ENCODE results near the gene CCDC8. TPM values are rescaled to one million over a fixed set of nuclear protein-coding genes. Genes with fewer than 3 reads are reported as not detected.

Gene CCDC8
- total and polyA plus RNA-seq, 10 donors: 0.46 to 4.4 (median 2.5) TPM

- TF ChIP-seq POLR2A (IDR thresholded peaks at IDR 0.05): no peak
- TF ChIP-seq CTCF (IDR thresholded peaks at IDR 0.05 in 8 of 11, conservative IDR thresholded peaks at IDR 0.05 in 3 of 11): no peak
- TF ChIP-seq POLR2AphosphoS5 (IDR thresholded peaks at IDR 0.05): no peak
- peak overlapping the region in 3 of 8 donors; percentile 28 to 61 (median 45) for H3K4me3 ChIP-seq
- WGBS, 5 donors: 75 to 81% (median 81%) methylated on average over 10 to 13 of the region's 13 CpGs
- no peak for DNase-seq
- H3K9me3 ChIP-seq: no peaks in the 10 kb centered on the region
- no peaks in the 10 kb centered on the region for H3K36me3 ChIP-seq
- intact Hi-C loops (cut with DNase I; ENCODE audit: low total_unique reads): no loop called here
- peaks cover 0 to 98% (median 36%) of the 10 kb centered on the region in 7 donors for H3K27me3 ChIP-seq (replicated peaks in 1 of 7)
- H3K4me1 ChIP-seq: peaks cover 3 to 44% (median 20%) of the 10 kb centered on the region in 6 donors
- H3K27ac ChIP-seq: no peak overlapping the region
These were observed 2.1 kb downstream of the CCDC8 start for GRCh38 chr19:46411088-46411924.

DNA sequence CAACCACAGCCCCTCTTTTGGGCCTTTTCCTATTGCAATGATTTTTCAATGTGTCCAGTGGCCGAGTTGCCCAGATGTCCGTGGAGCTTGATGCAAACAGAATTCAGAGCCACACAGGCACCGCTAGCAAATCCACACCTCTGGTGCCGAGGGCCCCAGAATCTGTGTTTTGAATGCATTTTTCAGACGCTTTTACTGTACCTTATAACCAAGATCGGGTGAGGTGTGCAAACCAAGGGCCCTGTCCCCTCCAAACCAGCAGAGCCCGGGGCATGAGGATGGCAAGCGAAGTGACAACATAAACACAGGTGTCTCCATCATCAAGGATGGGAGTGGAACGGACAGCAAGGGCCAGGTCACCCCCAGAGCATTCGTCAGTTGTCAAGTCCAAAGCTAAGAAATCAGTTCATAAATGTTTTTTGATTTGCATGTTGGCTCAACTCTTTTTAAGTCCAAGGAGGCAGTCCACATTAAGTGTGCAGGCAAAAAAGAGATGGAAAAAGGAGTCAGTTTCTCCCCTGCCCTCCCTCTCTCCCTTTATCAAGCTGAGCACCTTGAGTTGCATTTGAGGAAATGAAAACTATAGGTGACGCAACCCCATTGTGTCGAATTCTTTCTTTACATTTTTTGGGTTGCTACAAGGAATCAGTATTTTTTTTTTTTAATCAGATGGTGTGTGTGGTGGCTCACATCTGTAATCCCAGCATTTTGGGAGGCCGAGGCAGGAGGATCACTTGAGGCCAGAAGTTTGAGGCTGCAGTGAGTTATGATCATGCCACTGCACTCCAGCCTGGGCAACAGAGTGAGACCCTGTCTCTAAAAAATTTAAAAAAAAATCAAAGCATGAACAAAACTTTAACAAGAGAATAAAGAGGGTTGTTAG is 2.9 kb downstream of the CCDC8 start:
- no peak for TF ChIP-seq POLR2AphosphoS5 (IDR thresholded peaks at IDR 0.05)
- no peak for TF ChIP-seq POLR2A (IDR thresholded peaks at IDR 0.05)
- no peak for TF ChIP-seq CTCF (IDR thresholded peaks at IDR 0.05 in 8 of 11, conservative IDR thresholded peaks at IDR 0.05 in 3 of 11)
- DNase-seq: no peak
- H3K27ac ChIP-seq: no peak overlapping the region
- no peaks in the 10 kb centered on the region for H3K36me3 ChIP-seq
- intact Hi-C loops (cut with DNase I; ENCODE audit: low total_unique reads): no loop called here
- WGBS, 5 donors: 77 to 88% (median 84%) methylated on average over 13 of the region's 13 CpGs
- no peaks in the 10 kb centered on the region for H3K9me3 ChIP-seq
- H3K27me3 ChIP-seq (replicated peaks in 1 of 7): peaks cover 0 to 98% (median 44%) of the 10 kb centered on the region in 7 donors
- H3K4me3 ChIP-seq: no peak overlapping the region
- peaks cover 0 to 38% (median 14%) of the 10 kb centered on the region in 6 donors for H3K4me1 ChIP-seq

GRCh38 chr19:46409191-46409590 is 4.2 kb downstream of the CCDC8 start:
- WGBS, 5 donors: 49 to 88% (median 74%) methylated on average over 3 of the region's 3 CpGs
- H3K9me3 ChIP-seq: no peaks in the 10 kb centered on the region
- peaks cover 0 to 98% (median 57%) of the 10 kb centered on the region in 7 donors for H3K27me3 ChIP-seq (replicated peaks in 1 of 7)
- DNase-seq: no peak
- intact Hi-C loops (cut with DNase I; ENCODE audit: low total_unique reads): no loop called here
- peak overlapping the region in 1 of 8 donors; percentile 12 for H3K27ac ChIP-seq
- TF ChIP-seq POLR2A (IDR thresholded peaks at IDR 0.05) (no peak), CTCF (IDR thresholded peaks at IDR 0.05 in 8 of 11, conservative IDR thresholded peaks at IDR 0.05 in 3 of 11) (no peak), POLR2AphosphoS5 (IDR thresholded peaks at IDR 0.05) (no peak)
- peaks cover 6 to 50% (median 24%) of the 10 kb centered on the region in 6 donors for H3K4me1 ChIP-seq
- no peaks in the 10 kb centered on the region for H3K36me3 ChIP-seq
- H3K4me3 ChIP-seq: no peak overlapping the region
